SU-DHL-6 (cell line): ENCODE measurements around the gene NKD1.

Experiments
- H2AFZ ChIP-seq: fragments of 200-600 bp; sonication (generic); 2 replicates; pipeline ENCODE4 v1.6.1; 2014; ENCODE audit warnings: low read depth, mild to moderate bottlenecking, moderate library complexity, mixed read lengths, antibody characterized with exemption, low read length; ENCODE audit not compliant: severe bottlenecking
- H3F3A ChIP-seq: fragments of 200-600 bp; shearing (Covaris generic); 2 replicates; pipeline ENCODE4 v1.6.0; 2016; ENCODE audit warnings: antibody characterized with exemption, mild to moderate bottlenecking; ENCODE audit not compliant: insufficient read depth
- H3K27ac ChIP-seq: fragments of 200-600 bp; sonication (generic); 2 replicates; pipeline ENCODE4 v1.5.1; 2016; ENCODE audit warnings: low read depth, mild to moderate bottlenecking, low read length, moderate library complexity, mixed read lengths
- H3K27me3 ChIP-seq: fragments of 200-600 bp; sonication (generic), shearing (Covaris generic); 2 replicates; pipeline ENCODE4 v1.6.0; 2014; ENCODE audit warnings: mild to moderate bottlenecking, low read length
- H3K36me3 ChIP-seq: fragments of 200-600 bp; sonication (generic); 2 replicates; pipeline ENCODE4 v1.6.1; 2014; ENCODE audit warnings: mild to moderate bottlenecking, low read length, mixed read lengths
- H3K4me2 ChIP-seq: fragments of 300-600, 200-600 bp; shearing (Covaris generic), sonication (generic); 2 replicates; pipeline ENCODE4 v1.6.0; 2014; ENCODE audit warnings: low read length, low read depth, mild to moderate bottlenecking; ENCODE audit not compliant: poor library complexity, severe bottlenecking
- H3K4me3 ChIP-seq: fragments of 200-600 bp; sonication (generic); 2 replicates; pipeline ENCODE4 v1.5.1; 2014; ENCODE audit warnings: antibody characterized with exemption, low read length, mild to moderate bottlenecking, mixed read lengths; ENCODE audit not compliant: insufficient read depth, poor library complexity, severe bottlenecking
- H3K79me2 ChIP-seq: fragments of 200-600 bp; sonication (generic); 2 replicates; pipeline ENCODE4 v1.6.1; 2014; ENCODE audit warnings: mild to moderate bottlenecking, low read length, moderate library complexity; ENCODE audit not compliant: insufficient read depth
- H3K9ac ChIP-seq: fragments of 200-600 bp; sonication (generic); 2 replicates; pipeline ENCODE4 v1.7.0; 2014; ENCODE audit warnings: mild to moderate bottlenecking, low read length
- H3K9me2 ChIP-seq: fragments of 200-600 bp; sonication (generic); replicated peaks from 2 replicates; pipeline ENCODE4 v1.6.1; 2014; ENCODE audit warnings: low read length; ENCODE audit not compliant: insufficient read depth
- H3K9me3 ChIP-seq: fragments of 200-600 bp; sonication (generic); 2 replicates; pipeline ENCODE4 v1.6.1; 2014; ENCODE audit warnings: low read length, mixed read lengths; ENCODE audit not compliant: insufficient read depth
- H4K20me1 ChIP-seq: fragments of 200-600 bp; sonication (generic); 2 replicates; pipeline ENCODE4 v1.6.1; 2014; ENCODE audit warnings: low read depth, mild to moderate bottlenecking, antibody characterized with exemption, low read length, moderate library complexity, mixed read lengths
- EZH2phosphoT487 ChIP-seq: fragments of 200-600 bp; sonication (generic), shearing (Covaris generic); conservative IDR thresholded peaks from 2 replicates; pipeline ENCODE4 v1.6.1; 2018; ENCODE audit warnings: mild to moderate bottlenecking, antibody characterized with exemption, low read length, moderate library complexity, mixed read lengths
- TF ChIP-seq, protein P1 (sequence below): fragments of 200-600 bp; sonication (generic); IDR thresholded peaks from one replicate; pipeline ENCODE4 v1.5.1; 2017; ENCODE audit warnings: antibody characterized with exemption, mild to moderate bottlenecking, low read length, moderate library complexity; ENCODE audit not compliant: insufficient read depth, poor library complexity, severe bottlenecking

NKD1 gene

DNA sequence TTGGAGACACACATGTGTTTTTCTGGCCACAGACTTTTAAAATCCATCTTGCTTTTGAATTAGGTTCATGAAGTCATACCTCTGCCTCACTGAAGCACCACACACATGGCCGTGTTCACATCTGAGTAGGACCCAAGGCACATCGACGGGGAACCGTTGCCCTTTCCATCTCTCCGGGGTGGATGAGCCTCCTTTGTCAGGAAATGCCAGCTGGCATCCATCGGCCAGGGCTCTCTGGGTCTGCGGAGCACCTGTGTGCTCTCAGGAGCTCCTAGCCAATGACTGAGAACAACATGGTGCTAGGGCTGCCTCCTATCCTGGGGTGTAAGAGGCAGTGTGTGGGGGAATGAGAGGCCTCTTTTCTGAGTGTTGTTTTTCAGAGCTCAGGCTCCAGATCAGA lies 24.5 kb upstream of the NKD1 start:
- Histone ChIP-seq H3K4me3 (no peak overlapping the region), H3K79me2 (no peaks in the 10 kb centered on the region), H2AFZ (no peak overlapping the region), H3K36me3 (no peaks in the 10 kb centered on the region), H3K9me3 (no peaks in the 10 kb centered on the region), H3K9me2 (no peaks in the 10 kb centered on the region), H3F3A (no peaks in the 10 kb centered on the region), H4K20me1 (no peaks in the 10 kb centered on the region), H3K27me3 (no peaks in the 10 kb centered on the region), H3K27ac (no peak overlapping the region), H3K9ac (no peak overlapping the region), H3K4me2 (no peak overlapping the region)
- TF ChIP-seq, protein P1, sequence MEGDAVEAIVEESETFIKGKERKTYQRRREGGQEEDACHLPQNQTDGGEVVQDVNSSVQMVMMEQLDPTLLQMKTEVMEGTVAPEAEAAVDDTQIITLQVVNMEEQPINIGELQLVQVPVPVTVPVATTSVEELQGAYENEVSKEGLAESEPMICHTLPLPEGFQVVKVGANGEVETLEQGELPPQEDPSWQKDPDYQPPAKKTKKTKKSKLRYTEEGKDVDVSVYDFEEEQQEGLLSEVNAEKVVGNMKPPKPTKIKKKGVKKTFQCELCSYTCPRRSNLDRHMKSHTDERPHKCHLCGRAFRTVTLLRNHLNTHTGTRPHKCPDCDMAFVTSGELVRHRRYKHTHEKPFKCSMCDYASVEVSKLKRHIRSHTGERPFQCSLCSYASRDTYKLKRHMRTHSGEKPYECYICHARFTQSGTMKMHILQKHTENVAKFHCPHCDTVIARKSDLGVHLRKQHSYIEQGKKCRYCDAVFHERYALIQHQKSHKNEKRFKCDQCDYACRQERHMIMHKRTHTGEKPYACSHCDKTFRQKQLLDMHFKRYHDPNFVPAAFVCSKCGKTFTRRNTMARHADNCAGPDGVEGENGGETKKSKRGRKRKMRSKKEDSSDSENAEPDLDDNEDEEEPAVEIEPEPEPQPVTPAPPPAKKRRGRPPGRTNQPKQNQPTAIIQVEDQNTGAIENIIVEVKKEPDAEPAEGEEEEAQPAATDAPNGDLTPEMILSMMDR: no peak

- H3K4me3 ChIP-seq: no peak overlapping the region
- H2AFZ ChIP-seq: no peak overlapping the region
- no peak overlapping the region for H3K4me2 ChIP-seq
- H3K79me2 ChIP-seq: no peaks in the 10 kb centered on the region
- H3K9me2 ChIP-seq: no peaks in the 10 kb centered on the region
- no peak overlapping the region for H3K27ac ChIP-seq
- no peaks in the 10 kb centered on the region for H3K36me3 ChIP-seq
- no peak overlapping the region for H3K9ac ChIP-seq
- H3K27me3 ChIP-seq: no peaks in the 10 kb centered on the region
- TF ChIP-seq EZH2phosphoT487: no peak
- TF ChIP-seq, protein P1: no peak
- no peaks in the 10 kb centered on the region for H4K20me1 ChIP-seq
- peaks cover 4% of the 10 kb centered on the region; the same call in 1 of the 2 replicates for H3K9me3 ChIP-seq
- H3F3A ChIP-seq: no peaks in the 10 kb centered on the region
Measured at GRCh38 chr16:50525262-50525661, 22.9 kb upstream of the NKD1 start.

- no peaks in the 10 kb centered on the region for H3K36me3 ChIP-seq
- H3K9me2 ChIP-seq: no peaks in the 10 kb centered on the region
- no peak overlapping the region for H3K4me2 ChIP-seq
- H3K4me3 ChIP-seq: no peak overlapping the region
- H3K27me3 ChIP-seq: no peaks in the 10 kb centered on the region
- H2AFZ ChIP-seq: no peak overlapping the region
- H4K20me1 ChIP-seq: no peaks in the 10 kb centered on the region
- no peaks in the 10 kb centered on the region for H3K79me2 ChIP-seq
- no peaks in the 10 kb centered on the region for H3F3A ChIP-seq
- H3K9me3 ChIP-seq: peaks cover 4% of the 10 kb centered on the region; the same call in 1 of the 2 replicates
- H3K9ac ChIP-seq: no peak overlapping the region
- H3K27ac ChIP-seq: no peak overlapping the region
- TF ChIP-seq EZH2phosphoT487: no peak
- TF ChIP-seq, protein P1: no peak
Measured at GRCh38 chr16:50525716-50526115, 22.5 kb upstream of the NKD1 start.

DNA sequence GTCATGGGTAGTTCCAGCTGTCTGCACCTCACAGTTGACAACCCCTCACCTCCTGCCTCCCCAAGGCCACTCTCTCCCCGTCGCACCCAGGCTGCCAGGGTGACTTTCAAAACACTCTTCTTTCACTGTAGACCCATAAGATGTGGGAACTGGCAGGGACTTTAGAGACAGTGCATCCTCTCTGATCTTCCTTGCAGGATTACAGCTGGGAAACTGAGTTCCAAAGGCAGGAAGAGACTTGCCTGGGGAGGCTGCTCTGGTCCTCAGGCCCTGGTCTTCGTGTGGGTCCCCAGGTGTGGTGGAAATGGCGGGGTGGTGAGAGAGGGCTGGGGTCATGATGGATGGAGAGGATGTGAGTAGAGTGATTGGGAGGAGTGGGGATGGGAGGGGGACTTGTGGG lies 21.9 kb upstream of the NKD1 start:
- no peak overlapping the region for H2AFZ ChIP-seq
- H4K20me1 ChIP-seq: no peaks in the 10 kb centered on the region
- no peaks in the 10 kb centered on the region for H3K27me3 ChIP-seq
- peaks cover 4% of the 10 kb centered on the region; the same call in 1 of the 2 replicates for H3K9me3 ChIP-seq
- no peaks in the 10 kb centered on the region for H3K79me2 ChIP-seq
- H3K9me2 ChIP-seq: no peaks in the 10 kb centered on the region
- TF ChIP-seq, protein P1: no peak
- TF ChIP-seq EZH2phosphoT487: no peak
- H3K36me3 ChIP-seq: no peaks in the 10 kb centered on the region
- H3K27ac ChIP-seq: no peak overlapping the region
- H3K4me2 ChIP-seq: no peak overlapping the region
- no peaks in the 10 kb centered on the region for H3F3A ChIP-seq
- H3K9ac ChIP-seq: no peak overlapping the region
- no peak overlapping the region for H3K4me3 ChIP-seq
